Endothelial cell (in vitro differentiated cells): ENCODE results near the gene TTC33. TPM values are rescaled to one million over a fixed set of nuclear protein-coding genes. Genes with fewer than 3 reads are reported as not detected.

Experiments used
- DNase-seq: peaks from one replicate; pipeline ENCODE4 v3.0.0; 2021; ENCODE audit warnings: low spot score
- H3K27ac Mint-ChIP-seq: one replicate; pipeline ENCODE4 v1.8.0; 2021; ENCODE audit warnings: mixed read lengths, inconsistent platforms; ENCODE audit not compliant: unreplicated experiment
- H3K27me3 Mint-ChIP-seq: one replicate; pipeline ENCODE4 v1.8.0; 2021; ENCODE audit warnings: mild to moderate bottlenecking, moderate library complexity, mixed read lengths, inconsistent platforms; ENCODE audit not compliant: unreplicated experiment
- H3K36me3 Mint-ChIP-seq: one replicate; pipeline ENCODE4 v1.8.0; 2021; ENCODE audit warnings: mild to moderate bottlenecking, low read depth, mixed read lengths, inconsistent platforms; ENCODE audit not compliant: unreplicated experiment
- H3K4me1 Mint-ChIP-seq: one replicate; pipeline ENCODE4 v1.8.0; 2021; ENCODE audit warnings: mild to moderate bottlenecking, mixed read lengths, inconsistent platforms; ENCODE audit not compliant: unreplicated experiment
- H3K4me3 Mint-ChIP-seq: one replicate; pipeline ENCODE4 v1.8.0; 2021; ENCODE audit warnings: mild to moderate bottlenecking, mixed read lengths, inconsistent platforms; ENCODE audit not compliant: unreplicated experiment
- H3K9me3 Mint-ChIP-seq: one replicate; pipeline ENCODE4 v1.8.0; 2021; ENCODE audit warnings: mixed read lengths, inconsistent platforms; ENCODE audit not compliant: unreplicated experiment
- total RNA-seq: library from RNA; stranded (reverse); fragmentation: NEBNext Ultra II Directional; extraction: Animal tissue kit (Norgen Biotek cat#: 25700); gene quantifications from one replicate; pipeline ENCODE4 v1.2.1, GENCODE V29; 2021; ENCODE audit not compliant: unreplicated experiment
- TF ChIP-seq, protein P1 (sequence below): fragments of 200-600 bp; sonication (generic); IDR thresholded peaks from one replicate; pipeline ENCODE4 v1.5.0; 2021; ENCODE audit warnings: antibody characterized with exemption; ENCODE audit not compliant: unreplicated experiment

Gene TTC33
- total RNA-seq, 1 donor from 2014 or later: 8.6 TPM

DNA sequence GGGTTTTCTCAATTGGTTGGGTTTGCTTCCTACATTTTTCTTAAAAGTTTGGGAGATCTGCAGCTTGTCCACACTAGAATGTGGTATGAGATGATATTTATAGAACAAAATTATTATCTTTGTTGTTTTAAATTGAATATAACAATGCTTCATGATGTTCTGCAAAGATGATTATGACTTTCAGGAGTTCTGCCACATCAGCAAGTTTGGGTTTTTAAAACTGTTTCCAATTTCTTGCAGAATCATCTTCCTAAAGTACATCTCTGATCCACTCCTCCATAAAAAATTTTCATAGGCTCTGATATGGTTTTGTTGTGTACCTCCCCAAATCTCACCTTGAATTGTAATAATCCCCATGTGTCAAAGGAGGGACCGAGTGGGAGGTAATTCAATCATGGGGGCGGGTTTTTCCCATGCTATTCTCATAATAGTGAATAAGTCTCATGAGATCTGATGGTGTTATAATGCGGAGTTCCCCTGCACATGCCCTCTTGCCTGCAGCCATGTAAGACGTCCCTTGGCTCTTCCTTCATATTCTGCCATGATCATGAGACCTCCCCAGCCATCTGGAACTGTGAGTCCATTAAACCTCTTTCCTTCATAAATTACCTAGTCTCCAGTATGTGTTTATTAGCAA is 195.2 kb downstream of the TTC33 start:
- H3K4me3 Mint-ChIP-seq: no peak overlapping the region
- H3K9me3 Mint-ChIP-seq: no peaks in the 10 kb centered on the region
- H3K27ac Mint-ChIP-seq: no peak overlapping the region
- peaks cover 5% of the 10 kb centered on the region for H3K27me3 Mint-ChIP-seq
- no peak for DNase-seq
- TF ChIP-seq, protein P1, sequence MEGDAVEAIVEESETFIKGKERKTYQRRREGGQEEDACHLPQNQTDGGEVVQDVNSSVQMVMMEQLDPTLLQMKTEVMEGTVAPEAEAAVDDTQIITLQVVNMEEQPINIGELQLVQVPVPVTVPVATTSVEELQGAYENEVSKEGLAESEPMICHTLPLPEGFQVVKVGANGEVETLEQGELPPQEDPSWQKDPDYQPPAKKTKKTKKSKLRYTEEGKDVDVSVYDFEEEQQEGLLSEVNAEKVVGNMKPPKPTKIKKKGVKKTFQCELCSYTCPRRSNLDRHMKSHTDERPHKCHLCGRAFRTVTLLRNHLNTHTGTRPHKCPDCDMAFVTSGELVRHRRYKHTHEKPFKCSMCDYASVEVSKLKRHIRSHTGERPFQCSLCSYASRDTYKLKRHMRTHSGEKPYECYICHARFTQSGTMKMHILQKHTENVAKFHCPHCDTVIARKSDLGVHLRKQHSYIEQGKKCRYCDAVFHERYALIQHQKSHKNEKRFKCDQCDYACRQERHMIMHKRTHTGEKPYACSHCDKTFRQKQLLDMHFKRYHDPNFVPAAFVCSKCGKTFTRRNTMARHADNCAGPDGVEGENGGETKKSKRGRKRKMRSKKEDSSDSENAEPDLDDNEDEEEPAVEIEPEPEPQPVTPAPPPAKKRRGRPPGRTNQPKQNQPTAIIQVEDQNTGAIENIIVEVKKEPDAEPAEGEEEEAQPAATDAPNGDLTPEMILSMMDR: no peak
- no peaks in the 10 kb centered on the region for H3K36me3 Mint-ChIP-seq
- H3K4me1 Mint-ChIP-seq: peaks cover 6% of the 10 kb centered on the region

DNA sequence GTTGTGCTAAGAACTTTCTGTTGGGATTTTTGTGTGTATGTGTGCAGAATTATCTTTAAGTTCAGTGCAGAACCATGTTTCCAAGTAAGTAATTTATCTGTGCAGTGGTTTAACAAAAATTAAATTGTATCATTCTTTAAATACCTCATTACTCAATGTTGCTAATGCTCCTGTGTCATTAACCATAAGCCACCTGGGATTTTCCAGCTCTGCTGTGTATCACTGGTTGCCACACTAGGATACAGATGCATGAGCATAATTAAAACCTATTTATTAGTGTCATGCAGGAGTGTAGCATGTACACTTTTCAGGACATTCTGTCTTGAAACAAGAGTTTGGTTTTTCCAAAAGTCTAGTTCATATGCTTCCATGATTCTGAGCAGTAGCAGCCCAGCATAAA is 196.5 kb downstream of the TTC33 start:
- H3K27me3 Mint-ChIP-seq: peaks cover 5% of the 10 kb centered on the region
- TF ChIP-seq, protein P1: no peak
- no peak overlapping the region for H3K27ac Mint-ChIP-seq
- H3K36me3 Mint-ChIP-seq: no peaks in the 10 kb centered on the region
- H3K4me1 Mint-ChIP-seq: peaks cover 9% of the 10 kb centered on the region
- no peak overlapping the region for H3K4me3 Mint-ChIP-seq
- no peaks in the 10 kb centered on the region for H3K9me3 Mint-ChIP-seq
- DNase-seq: no peak

DNA sequence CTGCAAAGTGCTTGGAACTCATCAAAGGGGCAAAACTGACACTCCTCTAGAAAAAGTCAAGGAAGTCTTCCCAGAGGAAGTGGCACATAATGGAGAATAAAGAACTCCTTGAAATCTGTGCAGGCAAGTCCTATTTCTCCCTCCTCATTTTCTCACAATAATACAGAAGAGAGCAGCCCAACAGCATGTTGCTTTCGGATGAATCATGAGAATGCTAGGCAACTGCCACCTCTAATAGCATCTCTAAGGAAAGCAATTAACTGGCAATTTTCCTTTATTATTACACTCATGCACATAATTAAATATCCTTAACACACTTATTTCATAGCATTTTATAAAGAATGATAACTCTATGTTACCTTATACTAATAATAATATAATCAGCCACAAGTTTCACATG is 198.3 kb downstream of the TTC33 start:
- H3K27ac Mint-ChIP-seq: no peak overlapping the region
- DNase-seq: no peak

DNA sequence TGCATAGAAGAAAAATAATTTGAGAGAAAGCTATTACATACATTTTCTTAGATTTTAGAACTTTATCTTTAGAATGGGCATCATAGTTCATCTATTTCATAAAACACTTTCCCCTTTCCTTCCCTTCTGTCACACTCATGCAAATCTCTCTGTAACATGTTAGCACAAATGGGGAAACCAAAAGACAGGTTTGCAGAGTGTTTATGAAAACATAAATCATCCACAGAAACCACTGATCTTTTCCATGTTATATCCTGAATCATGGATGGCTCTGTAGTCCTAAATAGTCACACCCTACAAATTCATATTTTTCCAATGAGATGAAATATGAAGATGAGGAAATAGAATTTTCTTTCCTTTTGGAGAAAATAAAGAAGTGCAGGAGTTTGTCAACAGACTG is 198.9 kb downstream of the TTC33 start:
- Mint-ChIP-seq H3K27me3 (peaks cover 5% of the 10 kb centered on the region), H3K4me3 (no peak overlapping the region), H3K27ac (no peak overlapping the region), H3K4me1 (peaks cover 9% of the 10 kb centered on the region), H3K9me3 (no peaks in the 10 kb centered on the region), H3K36me3 (no peaks in the 10 kb centered on the region)
- TF ChIP-seq, protein P1: no peak
- no peak for DNase-seq

More for the DNA sequence above, 198.3 kb downstream of the TTC33 start:
- peaks cover 9% of the 10 kb centered on the region for H3K4me1 Mint-ChIP-seq
- TF ChIP-seq, protein P1: no peak
- H3K27me3 Mint-ChIP-seq: peaks cover 5% of the 10 kb centered on the region
- H3K4me3 Mint-ChIP-seq: no peak overlapping the region
- H3K36me3 Mint-ChIP-seq: no peaks in the 10 kb centered on the region
- no peaks in the 10 kb centered on the region for H3K9me3 Mint-ChIP-seq

DNA sequence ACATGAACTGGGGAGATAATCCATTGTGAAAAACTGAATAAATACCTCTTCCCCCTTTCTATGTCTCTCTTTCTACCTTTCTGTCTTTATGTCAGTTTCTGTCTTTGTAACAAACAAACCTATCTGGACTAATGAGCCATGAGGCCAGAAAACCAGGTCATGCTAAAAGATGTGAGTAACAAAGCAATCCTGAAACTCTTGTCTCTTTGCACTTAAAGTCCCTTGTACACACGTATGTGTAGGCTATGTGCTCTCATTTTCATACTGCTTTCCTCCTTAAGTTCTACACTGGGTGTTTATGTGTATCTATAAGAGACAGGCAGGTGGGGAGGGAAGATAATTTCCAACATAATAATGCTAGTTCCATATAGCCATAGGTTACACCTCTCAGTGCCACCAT is 199.9 kb downstream of the TTC33 start:
- no peak for DNase-seq
- H3K4me3 Mint-ChIP-seq: no peak overlapping the region
- TF ChIP-seq, protein P1: no peak
- peaks cover 2% of the 10 kb centered on the region for H3K27me3 Mint-ChIP-seq
- H3K4me1 Mint-ChIP-seq: peaks cover 9% of the 10 kb centered on the region
- H3K9me3 Mint-ChIP-seq: no peaks in the 10 kb centered on the region
- H3K27ac Mint-ChIP-seq: no peak overlapping the region
- no peaks in the 10 kb centered on the region for H3K36me3 Mint-ChIP-seq
